ENCODE results near the gene MMEL1.
"Not testable (repeated sequence)": the region's sequence is repeated elsewhere in the genome, so short reads cannot be mapped to it uniquely, and the experiment has no call there.

Gene MMEL1

GRCh38 chr1:2625748-2626147, 7.1 kb downstream of the MMEL1 start:
- DNase-seq: not testable (repeated sequence)

- DNase-seq: no peak
Measured at GRCh38 chr1:2625311-2625710, 7.5 kb downstream of the MMEL1 start.

GRCh38 chr1:2624735-2625300, 8.0 kb downstream of the MMEL1 start:
- no peak for DNase-seq

- DNase-seq: no peak
Measured at GRCh38 chr1:2623571-2624337, 9.1 kb downstream of the MMEL1 start.

GRCh38 chr1:2617971-2618470, 14.8 kb downstream of the MMEL1 start:
- no peak for DNase-seq

- no peak for DNase-seq
Measured at GRCh38 chr1:2614145-2614544, 18.7 kb downstream of the MMEL1 start.

GRCh38 chr1:2612591-2613365, 20.0 kb downstream of the MMEL1 start:
- DNase-seq: no peak

- no peak for DNase-seq
Measured at GRCh38 chr1:2611621-2612437, 21.0 kb downstream of the MMEL1 start.

GRCh38 chr1:2611031-2611501, 21.8 kb downstream of the MMEL1 start:
- DNase-seq: no peak

GRCh38 chr1:2610036-2610959, 22.5 kb downstream of the MMEL1 start:
- no peak for DNase-seq

- DNase-seq: no peak
Measured at GRCh38 chr1:2609319-2610035, 23.3 kb downstream of the MMEL1 start.

GRCh38 chr1:2607641-2608091, 25.1 kb downstream of the MMEL1 start:
- no peak for DNase-seq

GRCh38 chr1:2606881-2607621, 25.8 kb downstream of the MMEL1 start:
- DNase-seq: no peak

- DNase-seq: no peak
Measured at GRCh38 chr1:2606396-2606880, 26.4 kb downstream of the MMEL1 start.

- DNase-seq: no peak
Measured at GRCh38 chr1:2605509-2606395, 27.1 kb downstream of the MMEL1 start.

- no peak for DNase-seq
Measured at GRCh38 chr1:2604844-2605508, 27.8 kb downstream of the MMEL1 start.

- no peak for DNase-seq
Measured at GRCh38 chr1:2604156-2604843, 28.5 kb downstream of the MMEL1 start.

Measured in NCI-H1417 treated with DMSO at 0.1 percent for 48 hours (cell line).